PFSK-1 (cell line): Measurements from ENCODE around the gene GNPNAT1.

Experiments used
- REST ChIP-seq, 2 experiments: IDR thresholded peaks; 2 replicates each; pipeline versions ENCODE4 v1.6.1 to v1.8.0; 2011 to 2012; ENCODE audit warnings: low read depth in 2 of 2, low read length in 2 of 2, control low read depth in 1 of 2, inconsistent platforms in 1 of 2, mild to moderate bottlenecking in 1 of 2, moderate library complexity in 1 of 2; ENCODE audit not compliant: insufficient read depth in 1 of 2
- SIN3A ChIP-seq: IDR thresholded peaks from 2 replicates; pipeline ENCODE4 v1.6.1; 2012; ENCODE audit warnings: mild to moderate bottlenecking, low read length, moderate library complexity, borderline replicate concordance; ENCODE audit not compliant: insufficient read depth
- TAF1 ChIP-seq: IDR thresholded peaks from 2 replicates; pipeline ENCODE4 v1.6.1; 2012; ENCODE audit warnings: low read length, control low read depth, borderline replicate concordance; ENCODE audit not compliant: insufficient read depth

- no peak for TF ChIP-seq TAF1
- TF ChIP-seq REST (IDR thresholded peaks at IDR 0.05; ENCODE audit: insufficient read depth in 1 of 2, low read depth in 2 of 2, low read length in 2 of 2) = no peak
- no peak for TF ChIP-seq SIN3A
Measured at GRCh38 chr14:52836063-52836462, 44.7 kb upstream of the GNPNAT1 start.
